Panc1 (cell line): ENCODE measurements around the gene TEX14. TPM values are rescaled to one million over a fixed set of nuclear protein-coding genes. Genes with fewer than 3 reads are reported as not detected.

Experiments used
- ATAC-seq: fragments of 200-7000 bp; cut with Tn5 transposase; 2 replicates; pipeline ENCODE4 v1.9.1; 2020; ENCODE audit warnings: mild to moderate bottlenecking, moderate library complexity
- BruUV-seq: library from RNA; stranded (reverse); fragments of 400-500 nt; replicated peaks from 2 replicates; lab custom pipeline; 2021; lab: Mats Ljungman, UMichigan
- CTCF ChIA-PET: fragments of 300-600 bp; sonication (Branson Sonifier 250); formaldehyde crosslinking; loops from one replicate; lab custom pipeline; 2022; ENCODE audit warnings: antibody characterized with exemption; lab: Charles Lee
- POLR2A ChIA-PET: fragments of 300-600 bp; sonication (Branson Sonifier 250); formaldehyde crosslinking; loops from one replicate; lab custom pipeline; 2022; ENCODE audit warnings: antibody characterized with exemption; lab: Charles Lee
- DNase-seq: peaks from one replicate; pipeline ENCODE4 v3.0.0-alpha.2; 2010; ENCODE audit warnings: low read depth, low spot score
- H3K27ac ChIP-seq: 2 replicates; pipeline ENCODE4 v1.5.1; 2011; ENCODE audit warnings: mild to moderate bottlenecking, low read length, inconsistent platforms
- H3K27me3 ChIP-seq: fragments of 200-500 bp; sonication (Bioruptor generic); 2 replicates; pipeline ENCODE4 v1.6.0; 2014; ENCODE audit warnings: low read length, inconsistent platforms; ENCODE audit not compliant: control insufficient read depth, insufficient read depth
- H3K36me3 ChIP-seq: fragments of 200-500 bp; sonication (Bioruptor generic); 2 replicates; pipeline ENCODE4 v1.5.1; 2014; ENCODE audit warnings: inconsistent platforms, mild to moderate bottlenecking, low read length, moderate library complexity; ENCODE audit not compliant: control insufficient read depth, insufficient read depth
- H3K4me1 ChIP-seq: 2 replicates; pipeline ENCODE4 v1.5.1; 2011; ENCODE audit warnings: inconsistent platforms, mild to moderate bottlenecking, low read length, moderate library complexity; ENCODE audit not compliant: control insufficient read depth, insufficient read depth
- H3K4me3 ChIP-seq, 2 experiments: 2 replicates each; pipeline ENCODE4 v1.5.1; 2011 to 2012; ENCODE audit warnings: low read depth in 2 of 2, low read length in 2 of 2, mild to moderate bottlenecking in 2 of 2, inconsistent platforms in 1 of 2, moderate library complexity in 1 of 2
- H3K9me3 ChIP-seq: fragments of 200-500 bp; sonication (Bioruptor generic); 2 replicates; pipeline ENCODE4 v1.5.1; 2014; ENCODE audit warnings: low read depth, mild to moderate bottlenecking, inconsistent platforms, low read length, moderate library complexity; ENCODE audit not compliant: control insufficient read depth, insufficient read depth
- CTCF ChIP-seq: fragments of 450-650 bp; IDR thresholded peaks from 2 replicates; pipeline ENCODE4 v1.5.1; 2017; ENCODE audit warnings: mild to moderate bottlenecking
- POLR2AphosphoS5 ChIP-seq: IDR thresholded peaks from 2 replicates; pipeline ENCODE4 v1.6.1; 2012; ENCODE audit warnings: mild to moderate bottlenecking, low read depth, low read length, moderate library complexity
- REST ChIP-seq, 2 experiments: IDR thresholded peaks; 2 replicates each; pipeline ENCODE4 v1.6.1; 2011 to 2012; ENCODE audit warnings: low read depth in 2 of 2, control low read depth in 1 of 2, low read length in 1 of 2, mild to moderate bottlenecking in 1 of 2, moderate library complexity in 1 of 2; ENCODE audit not compliant: insufficient read depth in 1 of 2
- SIN3A ChIP-seq: IDR thresholded peaks from 2 replicates; pipeline ENCODE4 v1.6.1; 2012; ENCODE audit warnings: low read depth, mild to moderate bottlenecking, low read length, moderate library complexity, borderline replicate concordance; ENCODE audit not compliant: insufficient read depth
- TCF7L2 ChIP-seq: IDR thresholded peaks from 2 replicates; pipeline ENCODE4 v1.6.1; 2011; ENCODE audit warnings: mild to moderate bottlenecking, low read depth, low read length, inconsistent platforms
- in situ Hi-C: cut with HindIII; loops from 2 replicates; pipeline ENCODE4 v1.10.0; 2016; ENCODE audit warnings: low sequenced_read_pairs, low pct_unique_long_range_greater_than_20kb
- intact Hi-C: fragments of 100-400 bp; cut with micrococcal nuclease; formaldehyde crosslinking; loops from one replicate; pipeline ENCODE4 v1.10.0; 2022; ENCODE audit not compliant: unreplicated experiment
- total RNA-seq: library from RNA; stranded (reverse); gene quantifications from one replicate; pipeline ENCODE4 v1.2.1, GENCODE V29; 2021; ENCODE audit not compliant: unreplicated experiment

The TEX14 gene
- total RNA-seq, 1 experiment from 2014 or later = not detected

GRCh38 chr17:58677194-58677880, 14.5 kb downstream of the TEX14 start:
- in situ Hi-C loops (no loop called here), intact Hi-C loops (no loop called here)
- ChIA-PET POLR2A (no interaction called here), CTCF (no interaction called here)
- DNase-seq = no peak
- no peaks in the 10 kb centered on the region for H3K9me3 ChIP-seq
- ATAC-seq = no peak
- H3K27ac ChIP-seq = no peak overlapping the region
- no peaks in the 10 kb centered on the region for H3K27me3 ChIP-seq
- peaks cover 9% of the 10 kb centered on the region; the same call in 1 of the 2 replicates for H3K4me1 ChIP-seq
- no peak overlapping the region for H3K4me3 ChIP-seq
- TF ChIP-seq SIN3A (no peak), POLR2AphosphoS5 (no peak), TCF7L2 (no peak), CTCF (no peak), REST (IDR thresholded peaks at IDR 0.05; ENCODE audit: insufficient read depth in 1 of 2, low read depth in 2 of 2, low read length in 1 of 2) (no peak)
- BruUV-seq = no TSS peak
- H3K36me3 ChIP-seq = no peaks in the 10 kb centered on the region

- no peak for DNase-seq
- no peaks in the 10 kb centered on the region for H3K36me3 ChIP-seq
- in situ Hi-C loops = no loop called here
- H3K9me3 ChIP-seq = no peaks in the 10 kb centered on the region
- intact Hi-C loops = no loop called here
- no peaks in the 10 kb centered on the region for H3K27me3 ChIP-seq
- ChIA-PET POLR2A (no interaction called here), CTCF (no interaction called here)
- H3K4me1 ChIP-seq = no peaks in the 10 kb centered on the region
- no peak for ATAC-seq
- TF ChIP-seq SIN3A (no peak), REST (IDR thresholded peaks at IDR 0.05; ENCODE audit: insufficient read depth in 1 of 2, low read depth in 2 of 2, low read length in 1 of 2) (no peak), TCF7L2 (no peak), POLR2AphosphoS5 (no peak), CTCF (no peak)
- no TSS peak for BruUV-seq
- H3K27ac ChIP-seq = no peak overlapping the region
- H3K4me3 ChIP-seq = no peak overlapping the region
These were observed 19.9 kb downstream of the TEX14 start for GRCh38 chr17:58671969-58672368.
